CD14-positive monocyte (primary cell): Measurements from ENCODE around the gene OR2A42. TPM values are rescaled to one million over a fixed set of nuclear protein-coding genes. Genes with fewer than 3 reads are reported as not detected.
"Not testable (repeated sequence)": the region's sequence is repeated elsewhere in the genome, so short reads cannot be mapped to it uniquely, and the experiment has no call there.

Experiments
- DNase-seq, 3 donors: peaks; one replicate each; pipeline ENCODE4 v3.0.0-alpha.2; 2011 to 2022
- H2AFZ ChIP-seq: 2 replicates; pipeline ENCODE4 v1.6.0; 2012; ENCODE audit warnings: mild to moderate bottlenecking, low read depth, low read length, inconsistent platforms; ENCODE audit not compliant: insufficient read depth, poor library complexity, severe bottlenecking
- H3K27ac ChIP-seq, 2 donors: 1 replicate in 1 of 2; 2 replicates in 1 of 2; pipeline ENCODE4 v1.5.1; 2012 to 2013; ENCODE audit warnings: low read length in 2 of 2, control low read depth in 1 of 2, inconsistent platforms in 1 of 2, low read depth in 1 of 2, mild to moderate bottlenecking in 1 of 2
- H3K27me3 ChIP-seq, 2 donors: one replicate each; pipeline versions ENCODE4 v1.6.0 to v1.6.1; 2011 to 2013; ENCODE audit warnings: low read length in 2 of 2; ENCODE audit not compliant: control insufficient read depth in 2 of 2, insufficient read depth in 2 of 2
- H3K36me3 ChIP-seq, 2 donors: replicated peaks in 1 of 2; 1 replicate in 1 of 2; 2 replicates in 1 of 2; pipeline versions ENCODE4 v1.5.1 to v1.6.1; 2012 to 2013; ENCODE audit warnings: low read length in 2 of 2, control low read depth in 1 of 2, inconsistent platforms in 1 of 2, mild to moderate bottlenecking in 1 of 2; ENCODE audit not compliant: insufficient read depth in 2 of 2, control insufficient read depth in 1 of 2
- H3K4me1 ChIP-seq, 2 donors: 1 replicate in 1 of 2; 2 replicates in 1 of 2; pipeline versions ENCODE4 v1.5.1 to v1.6.1; 2012 to 2013; ENCODE audit warnings: low read length in 2 of 2, control low read depth in 1 of 2, inconsistent platforms in 1 of 2, mild to moderate bottlenecking in 1 of 2, moderate library complexity in 1 of 2; ENCODE audit not compliant: insufficient read depth in 2 of 2, control insufficient read depth in 1 of 2
- H3K4me2 ChIP-seq: replicated peaks from 2 replicates; pipeline ENCODE3; 2012; ENCODE audit warnings: low read length, moderate library complexity, mild to moderate bottlenecking; ENCODE audit not compliant: poor library complexity, severe bottlenecking; ENCODE audit errors: extremely low read depth
- H3K4me3 ChIP-seq, 3 experiments: fragments of 200-600 bp in 1 of 3; sonication (generic) in 1 of 3; replicated peaks in 1 of 3; 1 replicate in 2 of 3; 2 replicates in 1 of 3; pipeline ENCODE4 v1.5.1; 2011 to 2013; ENCODE audit warnings: low read length in 3 of 3, mild to moderate bottlenecking in 3 of 3, control low read depth in 2 of 3, low read depth in 2 of 3, inconsistent platforms in 1 of 3, moderate library complexity in 1 of 3
- H3K79me2 ChIP-seq: 2 replicates; pipeline ENCODE4 v1.6.0; 2012; ENCODE audit warnings: mild to moderate bottlenecking, control low read depth, inconsistent platforms, low read length, moderate library complexity; ENCODE audit not compliant: insufficient read depth
- H3K9ac ChIP-seq: 2 replicates; pipeline ENCODE4 v1.6.0; 2017; ENCODE audit warnings: low read length, mild to moderate bottlenecking; ENCODE audit not compliant: insufficient read depth, poor library complexity, severe bottlenecking
- H3K9me3 ChIP-seq, 2 donors: replicated peaks in 1 of 2; 1 replicate in 1 of 2; 2 replicates in 1 of 2; pipeline versions ENCODE4 v1.5.1 to v1.6.1; 2012 to 2013; ENCODE audit warnings: low read length in 2 of 2, control low read depth in 1 of 2; ENCODE audit not compliant: control insufficient read depth in 1 of 2, insufficient read depth in 1 of 2
- H4K20me1 ChIP-seq: 2 replicates; pipeline ENCODE4 v1.6.0; 2012; ENCODE audit warnings: mild to moderate bottlenecking, low read length, control low read depth, moderate library complexity; ENCODE audit not compliant: insufficient read depth
- H3K27ac Mint-ChIP-seq, 7 donors: one replicate each; pipeline ENCODE4 v1.8.0; 2020; ENCODE audit warnings: mild to moderate bottlenecking in 7 of 7, mixed read lengths in 7 of 7, moderate library complexity in 6 of 7, inconsistent platforms in 2 of 7
- H3K27me3 Mint-ChIP-seq, 3 donors: one replicate each; pipeline ENCODE4 v1.8.0; 2021 to 2022; ENCODE audit warnings: low read depth in 3 of 3, mild to moderate bottlenecking in 3 of 3, mixed read lengths in 3 of 3, moderate library complexity in 3 of 3, inconsistent platforms in 1 of 3
- H3K36me3 Mint-ChIP-seq, 2 donors: one replicate each; pipeline ENCODE4 v1.8.0; 2020; ENCODE audit warnings: mixed read lengths in 2 of 2, inconsistent platforms in 1 of 2, mild to moderate bottlenecking in 1 of 2
- H3K4me1 Mint-ChIP-seq: one replicate; pipeline ENCODE4 v1.8.0; 2020; ENCODE audit warnings: mild to moderate bottlenecking, mixed read lengths
- H3K4me3 Mint-ChIP-seq, 2 donors: one replicate each; pipeline ENCODE4 v1.8.0; 2020; ENCODE audit warnings: mild to moderate bottlenecking in 2 of 2, mixed read lengths in 2 of 2, moderate library complexity in 1 of 2
- H3K9me3 Mint-ChIP-seq, 7 donors: one replicate each; pipeline ENCODE4 v1.8.0; 2020 to 2022; ENCODE audit warnings: mixed read lengths in 7 of 7, mild to moderate bottlenecking in 6 of 7, moderate library complexity in 6 of 7, inconsistent platforms in 2 of 7
- WGBS: methylation state at CpG from one replicate; pipeline ENCODE4 v1.1.5; 2013; ENCODE audit warnings: missing lambda C conversion rate; ENCODE audit not compliant: insufficient coverage; 5-methylcytosine and 5-hydroxymethylcytosine counted together
- intact Hi-C, 2 donors: fragments of 100-400 bp; cut with micrococcal nuclease; formaldehyde crosslinking; loops; one replicate each; pipeline versions ENCODE4 v1.15.0 to v1.15.1; 2023
- polyA plus RNA-seq, 3 donors: library from polyadenylated mRNA; depleted of rRNA in 1 of 3; unstranded in 2 of 3; stranded (reverse) in 1 of 3; fragments of 300-500 nt in 2 of 3; fragments of >200 nt in 1 of 3; fragmentation: Illumina TruSeq in 2 of 3; gene quantifications; 1 replicate in 2 of 3; 2 replicates in 1 of 3; pipeline ENCODE4 v1.2.3, GENCODE V29; 2012 to 2021

OR2A42 gene
- polyA plus RNA-seq, 3 donors = not detected

DNA sequence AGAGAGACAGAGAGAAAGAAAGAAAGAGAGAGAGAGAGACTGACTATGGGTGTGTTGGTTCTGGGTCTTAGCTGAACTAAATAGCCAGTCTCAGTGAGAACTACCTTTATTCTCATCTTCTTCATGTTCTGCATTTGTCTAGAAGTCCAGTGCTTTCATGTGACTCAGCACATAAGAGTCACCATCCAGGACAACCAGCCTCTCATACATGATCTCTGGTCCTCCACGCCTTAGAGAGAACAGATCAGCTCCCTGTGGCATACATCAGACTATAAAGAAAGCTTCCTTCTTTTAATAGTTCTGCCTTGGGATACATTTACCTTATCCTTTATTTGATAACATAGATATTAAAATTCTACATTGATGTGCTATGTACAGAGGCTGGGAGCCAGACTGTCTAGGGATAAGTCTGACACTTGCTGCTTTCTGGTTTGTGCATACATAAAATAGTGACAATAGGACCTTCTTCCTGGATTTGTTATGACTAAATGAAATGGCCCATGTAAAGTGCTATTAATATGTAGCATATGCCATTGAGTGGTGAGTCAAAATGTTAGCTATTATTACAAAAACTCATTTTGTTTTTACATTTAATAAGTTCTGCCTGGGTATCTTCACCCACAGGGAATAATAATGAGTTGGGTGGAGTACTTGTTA lies 8.4 kb upstream of the OR2A42 start:
- H3K27ac ChIP-seq, H3K4me3 Mint-ChIP-seq, H3K9me3 ChIP-seq, H4K20me1 ChIP-seq, H3K79me2 ChIP-seq, H3K4me1 Mint-ChIP-seq, H3K4me1 ChIP-seq, H3K9ac ChIP-seq, DNase-seq, H3K4me2 ChIP-seq, H3K4me3 ChIP-seq, H3K27me3 ChIP-seq, H3K9me3 Mint-ChIP-seq, H3K27me3 Mint-ChIP-seq, H3K36me3 Mint-ChIP-seq, H2AFZ ChIP-seq, H3K36me3 ChIP-seq, intact Hi-C loops, H3K27ac Mint-ChIP-seq: not testable (repeated sequence)
- no CpG with 5 or more reads among the region's 1 CpG for WGBS

DNA sequence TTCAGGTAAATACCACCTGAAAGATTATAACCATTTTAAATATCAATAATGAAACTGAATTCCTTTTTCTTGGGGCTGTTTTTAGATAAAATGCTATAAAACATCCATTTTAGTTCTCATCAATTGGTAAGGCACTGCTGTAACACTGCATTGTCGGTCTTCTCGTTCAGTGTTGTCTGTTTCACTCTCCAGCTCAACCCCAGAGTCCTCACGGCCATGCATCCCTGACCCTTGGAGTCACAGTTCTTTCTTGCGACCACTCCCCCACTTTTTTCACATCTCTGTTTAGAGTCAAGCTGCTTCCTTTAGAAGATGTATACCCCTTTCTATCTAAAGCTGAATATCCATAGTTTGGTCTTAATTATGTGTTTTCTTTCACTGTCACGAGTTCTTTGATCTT lies 7.6 kb upstream of the OR2A42 start:
- H3K4me2 ChIP-seq, H3K27me3 Mint-ChIP-seq, H3K9me3 ChIP-seq, H3K9ac ChIP-seq, H4K20me1 ChIP-seq, H3K27ac ChIP-seq, DNase-seq, H3K4me1 Mint-ChIP-seq, H3K4me1 ChIP-seq, H3K4me3 ChIP-seq, H3K27me3 ChIP-seq, H2AFZ ChIP-seq, H3K9me3 Mint-ChIP-seq, intact Hi-C loops, H3K4me3 Mint-ChIP-seq, H3K79me2 ChIP-seq, H3K36me3 Mint-ChIP-seq, H3K36me3 ChIP-seq, H3K27ac Mint-ChIP-seq: not testable (repeated sequence)
- no CpG with 5 or more reads among the region's 5 CpGs for WGBS

DNA sequence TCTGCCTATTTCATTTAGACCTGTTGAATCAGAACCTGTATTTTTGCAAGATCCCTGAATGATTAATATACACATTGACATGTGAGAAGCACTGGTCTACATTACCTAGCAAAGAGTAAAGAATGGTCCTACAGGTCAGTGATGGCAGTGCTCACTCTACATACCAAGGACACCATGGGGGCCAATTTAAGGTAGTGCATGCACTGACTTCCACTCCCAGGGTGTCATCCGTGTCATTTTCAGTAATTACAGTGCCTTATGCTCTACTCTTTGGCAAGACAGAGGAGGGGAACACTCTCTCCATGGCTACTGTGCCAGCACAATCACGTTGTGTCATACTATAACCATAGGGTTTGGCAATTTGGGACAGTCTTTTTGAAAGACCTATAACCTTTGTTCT lies 6.0 kb upstream of the OR2A42 start:
- H3K4me1 ChIP-seq, H4K20me1 ChIP-seq, intact Hi-C loops, H3K36me3 Mint-ChIP-seq, H3K9me3 Mint-ChIP-seq, H3K4me1 Mint-ChIP-seq, H3K4me3 ChIP-seq, H3K27ac ChIP-seq, H3K9me3 ChIP-seq, H2AFZ ChIP-seq, H3K27me3 Mint-ChIP-seq, H3K36me3 ChIP-seq, DNase-seq, H3K27me3 ChIP-seq, H3K79me2 ChIP-seq, H3K27ac Mint-ChIP-seq, H3K9ac ChIP-seq, H3K4me3 Mint-ChIP-seq, H3K4me2 ChIP-seq: not testable (repeated sequence)
- WGBS = no CpG with 5 or more reads among the region's 2 CpGs

DNA sequence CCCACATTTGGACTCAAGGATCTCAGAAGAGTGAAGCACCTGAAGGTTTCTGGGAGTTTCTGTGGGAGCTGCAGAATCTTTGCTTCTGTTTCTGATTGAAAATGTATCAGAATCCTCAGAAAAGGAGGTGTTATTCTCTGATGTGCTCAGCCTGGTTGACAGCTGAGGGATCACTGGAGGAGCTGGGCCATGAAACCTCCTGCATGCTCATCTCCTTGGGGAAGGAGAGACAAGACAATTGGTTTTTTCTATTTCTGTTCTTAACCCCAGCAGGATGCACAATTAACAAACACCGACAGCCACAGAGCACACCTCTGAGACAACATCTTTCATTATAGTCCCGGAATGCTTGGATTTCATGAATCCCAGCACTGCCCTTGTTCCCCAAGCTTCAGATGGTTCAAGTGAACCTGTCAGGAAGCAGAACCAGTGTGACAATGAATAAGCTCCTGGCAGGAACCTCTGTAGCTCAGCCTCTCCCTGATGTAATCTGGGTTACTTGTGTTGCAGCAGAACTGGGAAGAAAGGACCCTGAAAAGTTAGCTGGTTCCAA lies 799 bp downstream of the OR2A42 start:
- intact Hi-C loops, H3K27me3 ChIP-seq, H3K9me3 Mint-ChIP-seq, DNase-seq, H3K9ac ChIP-seq, H3K27ac ChIP-seq, H3K4me1 Mint-ChIP-seq, H4K20me1 ChIP-seq, H3K4me2 ChIP-seq, H2AFZ ChIP-seq, H3K4me1 ChIP-seq, H3K79me2 ChIP-seq, H3K4me3 Mint-ChIP-seq, H3K27me3 Mint-ChIP-seq, H3K27ac Mint-ChIP-seq, H3K36me3 Mint-ChIP-seq, H3K36me3 ChIP-seq, H3K4me3 ChIP-seq, H3K9me3 ChIP-seq: not testable (repeated sequence)
- WGBS = 100% methylated on average over 1 of the region's 2 CpGs
